Jurkat, Clone E6-1 (cell line): ENCODE measurements around the gene IDH1.
"Not testable (repeated sequence)": the region's sequence is repeated elsewhere in the genome, so short reads cannot be mapped to it uniquely, and the experiment has no call there.

Experiments
- DNase-seq: peaks from one replicate; pipeline ENCODE4 v3.0.0-alpha.2; 2011; ENCODE audit warnings: low read depth, low spot score
- H3K4me3 ChIP-seq: 2 replicates; pipeline ENCODE4 v1.5.1; 2011; ENCODE audit warnings: mild to moderate bottlenecking, low read length, control low read depth, moderate library complexity

The IDH1 gene

GRCh38 chr2:208227581-208228232, 27.2 kb downstream of the IDH1 start:
- H3K4me3 ChIP-seq = no peak overlapping the region
- DNase-seq = no peak

DNA sequence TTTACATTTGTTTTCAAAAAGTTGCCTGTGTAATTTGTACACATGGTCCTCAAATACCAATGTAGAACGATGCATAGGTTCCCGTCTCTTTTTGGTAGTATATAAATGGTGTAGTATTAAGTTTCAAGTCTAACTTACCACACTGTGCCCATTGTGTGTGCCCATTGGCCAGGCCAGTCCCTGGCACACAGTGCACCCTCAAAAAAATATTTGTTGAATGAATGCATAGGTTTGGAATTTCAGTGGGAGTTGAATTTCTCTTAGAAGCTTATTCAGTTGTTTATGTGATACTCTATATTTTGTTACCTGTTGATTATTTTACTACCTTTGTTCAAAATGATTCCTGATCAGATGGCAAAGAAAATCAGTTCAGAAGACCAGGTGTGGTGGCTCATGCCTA, 30.1 kb downstream of the IDH1 start:
- H3K4me3 ChIP-seq = no peak overlapping the region
- no peak for DNase-seq

- DNase-seq = no peak
- no peak overlapping the region for H3K4me3 ChIP-seq
Measured at GRCh38 chr2:208222351-208222750, 32.5 kb downstream of the IDH1 start.

GRCh38 chr2:208221873-208222272, 33.0 kb downstream of the IDH1 start:
- H3K4me3 ChIP-seq, DNase-seq: not testable (repeated sequence)

DNA sequence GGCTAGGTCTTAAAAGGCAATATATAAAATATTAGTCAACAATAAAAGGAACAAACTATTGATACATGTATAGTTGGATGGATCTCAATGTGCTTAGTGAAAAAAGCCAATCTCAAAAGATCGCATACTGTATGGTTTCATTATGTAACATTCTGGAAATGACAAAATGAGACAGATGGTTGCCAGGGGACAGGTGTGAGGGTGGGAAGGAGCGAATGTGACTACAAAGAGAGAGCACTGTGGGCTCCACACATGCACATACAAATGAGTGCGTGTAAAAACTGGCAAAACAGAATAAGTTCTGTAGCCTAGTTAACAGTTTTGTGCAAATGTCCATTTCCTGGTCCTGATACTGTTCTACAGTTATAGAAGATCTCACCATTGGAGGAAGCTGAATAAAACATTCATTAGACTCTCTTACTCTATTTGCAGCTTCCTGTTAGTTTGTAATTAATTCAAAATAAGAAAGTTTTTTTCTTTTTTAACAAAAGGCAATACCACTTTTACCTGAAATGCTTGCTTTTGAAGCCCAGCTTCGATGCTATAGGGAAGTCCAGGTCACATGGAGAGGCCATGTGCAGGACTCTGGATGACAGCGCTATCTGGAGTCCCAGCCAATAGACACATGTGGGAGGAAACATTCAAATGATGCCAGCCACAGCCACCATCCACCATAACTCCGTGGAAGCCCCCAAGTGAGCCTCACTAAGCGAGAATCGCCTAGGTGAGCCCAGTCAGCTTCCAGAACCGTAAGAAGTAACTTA, 44.0 kb downstream of the IDH1 start:
- no peak overlapping the region for H3K4me3 ChIP-seq
- DNase-seq = no peak

GRCh38 chr2:208208335-208209085, 46.4 kb downstream of the IDH1 start:
- no peak for DNase-seq

GRCh38 chr2:208207769-208208168, 47.1 kb downstream of the IDH1 start:
- H3K4me3 ChIP-seq = no peak overlapping the region

More at GRCh38 chr2:208208335-208209085, 46.4 kb downstream of the IDH1 start:
- H3K4me3 ChIP-seq = no peak overlapping the region

GRCh38 chr2:208204166-208204565, 50.7 kb downstream of the IDH1 start:
- H3K4me3 ChIP-seq = no peak overlapping the region
- peak; percentile 73 for DNase-seq

More at GRCh38 chr2:208207769-208208168, 47.1 kb downstream of the IDH1 start:
- no peak for DNase-seq

DNA sequence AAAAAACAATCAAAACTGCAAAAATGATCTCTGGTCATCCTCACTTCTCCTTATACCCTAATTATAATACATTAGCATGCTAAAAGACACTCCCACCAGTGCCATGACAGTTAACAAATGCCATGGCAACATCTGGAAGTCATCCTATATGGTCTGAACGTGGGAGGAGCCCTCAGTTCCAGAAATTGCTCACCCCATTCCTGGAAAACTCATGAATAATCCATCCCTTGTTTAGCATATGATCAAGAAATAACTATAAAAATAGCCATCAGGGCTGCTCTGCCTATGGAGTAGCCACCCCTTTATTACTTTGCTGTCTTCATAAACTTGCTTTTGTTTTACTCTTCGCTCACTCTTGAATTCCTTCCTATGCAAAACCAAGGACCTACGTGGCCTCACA, 59.3 kb downstream of the IDH1 start:
- DNase-seq = no peak
- no peak overlapping the region for H3K4me3 ChIP-seq

DNA sequence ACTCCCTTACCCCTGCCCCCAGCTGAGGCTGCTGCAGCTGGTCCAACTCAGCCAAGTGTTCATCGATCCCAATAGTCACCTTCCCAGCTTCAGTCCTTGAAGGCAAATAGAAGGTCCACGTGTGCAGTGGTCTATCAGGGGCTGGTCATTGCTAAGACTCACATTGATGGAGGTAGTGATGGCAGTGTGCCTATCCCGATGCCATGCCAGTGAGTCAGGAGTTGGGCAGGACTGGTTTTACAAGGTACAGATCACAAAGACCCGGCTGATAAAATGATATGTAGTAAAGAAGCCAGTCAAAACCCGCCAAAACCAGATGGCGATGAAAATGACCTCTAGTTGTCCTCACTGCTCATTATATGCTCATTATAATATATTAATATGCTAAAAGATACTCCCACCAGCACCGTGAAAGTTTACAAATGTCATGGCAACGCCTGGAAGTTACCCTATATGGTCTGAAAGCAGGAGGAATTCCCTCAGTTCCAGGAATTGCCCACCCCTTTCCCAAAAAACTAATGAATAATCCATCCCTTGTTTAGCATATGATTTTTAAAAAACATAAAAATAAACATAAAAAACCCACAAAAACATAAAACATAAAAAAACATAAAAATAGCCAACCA, 62.1 kb downstream of the IDH1 start:
- no peak for DNase-seq
- H3K4me3 ChIP-seq = no peak overlapping the region

GRCh38 chr2:208189810-208190503, 64.9 kb downstream of the IDH1 start, which contains the start of gene C2orf80:
TSS of gene C2orf80 (minus strand) at chr2:208190030. CDS start at chr2:208186986, 3,044 bp downstream.
- no peak within 1 kb of the TSS for H3K4me3 ChIP-seq
- DNase-seq = no peak

GRCh38 chr2:208189069-208189809, 65.6 kb downstream of the IDH1 start:
- no peak for DNase-seq
- no peak overlapping the region for H3K4me3 ChIP-seq

DNA sequence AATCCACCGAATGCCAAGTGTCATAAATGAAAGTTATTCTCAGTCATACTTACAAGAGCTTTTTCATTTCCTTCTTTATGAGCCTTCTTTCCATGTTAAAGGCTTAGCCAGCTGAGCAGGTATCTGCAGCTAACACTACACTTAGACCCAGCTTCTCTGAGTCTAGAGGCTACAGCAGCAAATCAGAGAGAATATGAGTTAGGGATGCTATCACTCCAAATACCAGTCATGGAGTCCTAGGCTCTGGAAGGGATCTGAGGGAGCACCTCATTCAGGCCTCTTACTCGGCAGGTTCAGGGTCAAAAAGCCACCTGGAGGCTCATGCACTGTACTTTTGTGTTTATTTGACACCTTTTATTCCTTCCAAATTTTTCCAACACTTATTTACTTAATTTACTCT, 68.0 kb downstream of the IDH1 start:
- DNase-seq = no peak

GRCh38 chr2:208186465-208186864, 68.4 kb downstream of the IDH1 start:
- DNase-seq = no peak
- no peak overlapping the region for H3K4me3 ChIP-seq

More for the DNA sequence above, 68.0 kb downstream of the IDH1 start:
- H3K4me3 ChIP-seq = no peak overlapping the region
